GM12878 (cell line): ENCODE results near the gene MAGI1.

Experiments
- ASH2L ChIP-seq: fragments of 300-600, 200-600 bp; sonication (generic); IDR thresholded peaks from 2 replicates; pipeline ENCODE4 v1.6.1; 2017; ENCODE audit warnings: low read depth, mild to moderate bottlenecking, borderline replicate concordance
- BRCA1 ChIP-seq: IDR thresholded peaks from 2 replicates; pipeline ENCODE4 v1.6.1; 2011; ENCODE audit warnings: low read depth, low read length, improper control_type of control experiment
- CTCF ChIP-seq, 3 experiments: IDR thresholded peaks in 2 of 3; conservative IDR thresholded peaks in 1 of 3; 2 replicates each; pipeline ENCODE4 v1.5.1; 2011; ENCODE audit warnings: low read depth in 3 of 3, low read length in 3 of 3, mild to moderate bottlenecking in 3 of 3, control low read depth in 2 of 3, moderate library complexity in 2 of 3, inconsistent platforms in 1 of 3, mixed read lengths in 1 of 3; ENCODE audit not compliant: control insufficient read depth in 2 of 3, insufficient read depth in 1 of 3; ENCODE audit errors: extremely low read depth in 1 of 3
- EED ChIP-seq: sonication (generic); IDR thresholded peaks from 2 replicates; pipeline ENCODE4 v1.6.1; 2016; ENCODE audit warnings: antibody characterized with exemption, low read depth
- FOS ChIP-seq: IDR thresholded peaks from 3 replicates; pipeline ENCODE4 v1.6.1; 2011; ENCODE audit warnings: borderline replicate concordance; ENCODE audit not compliant: insufficient read length; ENCODE audit errors: extremely low read depth
- IKZF2 ChIP-seq, 2 experiments: fragments of 450-650 bp; IDR thresholded peaks; 2 replicates each; pipeline ENCODE4 v1.6.1; 2017; ENCODE audit warnings: mild to moderate bottlenecking in 2 of 2, moderate library complexity in 2 of 2
- MEF2B ChIP-seq: fragments of 450-650 bp; IDR thresholded peaks from 2 replicates; pipeline ENCODE4 v1.6.1; 2018; ENCODE audit warnings: mild to moderate bottlenecking, moderate library complexity; ENCODE audit not compliant: partially characterized antibody, poor library complexity, severe bottlenecking
- NR2C2 ChIP-seq: IDR thresholded peaks from 2 replicates; pipeline ENCODE4 v1.6.1; 2011; ENCODE audit warnings: borderline replicate concordance, low read depth; ENCODE audit not compliant: control insufficient read depth, insufficient read length
- PBX3 ChIP-seq: IDR thresholded peaks from 2 replicates; pipeline ENCODE4 v1.6.1; 2011; ENCODE audit warnings: mild to moderate bottlenecking, low read depth, low read length, moderate library complexity; ENCODE audit not compliant: insufficient replicate concordance
- TCF12 ChIP-seq: IDR thresholded peaks from 2 replicates; pipeline ENCODE4 v1.6.1; 2011; ENCODE audit warnings: low read depth, mild to moderate bottlenecking, low read length

GRCh38 chr3:65746848-65747247, 291.9 kb downstream of the MAGI1 start:
- TF ChIP-seq NR2C2 (no peak), FOS (no peak), CTCF (IDR thresholded peaks at IDR 0.05 in 2 of 3, conservative IDR thresholded peaks at IDR 0.05 in 1 of 3; ENCODE audit: control insufficient read depth in 2 of 3, extremely low read depth in 1 of 3, insufficient read depth in 1 of 3, low read depth in 3 of 3, low read length in 3 of 3) (no peak), EED (no peak), BRCA1 (no peak), TCF12 (no peak), MEF2B (no peak), IKZF2 (IDR thresholded peaks at IDR 0.05) (no peak), ASH2L (no peak), PBX3 (no peak)
